Brain microvascular endothelial cell (primary cell): ENCODE results near the gene PTPRN2.

Source experiments
- DNase-seq: peaks from one replicate; pipeline ENCODE4 v3.0.0-alpha.2; 2020
- H3K27ac ChIP-seq: fragments of 250-450 bp; sonication (Bioruptor Pico); 2 replicates; pipeline ENCODE4 v1.5.1; 2020; ENCODE audit warnings: mild to moderate bottlenecking, moderate library complexity
- H3K27me3 ChIP-seq: fragments of 250-450 bp; sonication (Bioruptor Pico); replicated peaks from 2 replicates; pipeline ENCODE4 v1.5.1; 2020; ENCODE audit warnings: mild to moderate bottlenecking
- H3K36me3 ChIP-seq: fragments of 250-450 bp; sonication (Bioruptor Pico); replicated peaks from 2 replicates; pipeline ENCODE4 v1.5.1; 2020; ENCODE audit warnings: mild to moderate bottlenecking
- H3K4me3 ChIP-seq: 2 replicates; pipeline ENCODE4 v1.5.1; 2011; ENCODE audit warnings: low read depth, mild to moderate bottlenecking, control low read depth, low read length, moderate library complexity
- in situ Hi-C: cut with HindIII; loops from 2 replicates; pipeline ENCODE4 v1.10.0; 2017; ENCODE audit warnings: low sequenced_read_pairs, low pct_ligation_motif_present
- TF ChIP-seq, protein P1 (sequence below): IDR thresholded peaks from 2 replicates; pipeline ENCODE4 v1.5.1; 2011; ENCODE audit warnings: low read depth, mild to moderate bottlenecking, moderate library complexity, low read length, control low read depth, inconsistent platforms; ENCODE audit errors: missing control alignments

Gene PTPRN2

DNA sequence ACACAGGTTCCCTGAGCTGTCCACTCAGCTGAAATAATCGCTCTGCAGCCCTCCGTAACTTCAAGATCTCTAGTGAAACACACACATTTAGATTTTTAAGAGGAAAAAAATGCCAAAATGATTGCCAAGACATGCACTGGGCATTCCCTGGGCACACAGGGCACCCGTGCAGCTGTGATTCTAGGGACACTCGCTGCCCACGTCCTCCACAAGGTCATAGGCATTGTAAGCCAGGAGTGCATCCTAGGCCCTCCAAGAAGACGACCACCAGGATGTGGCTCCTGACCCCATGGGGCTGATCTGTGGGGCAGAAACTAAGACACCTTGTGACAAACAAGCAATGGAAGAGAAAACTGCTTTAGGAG is 563.3 kb downstream of the PTPRN2 start:
- in situ Hi-C loops = no loop called here
- Histone ChIP-seq H3K27me3 (no peaks in the 10 kb centered on the region), H3K27ac (no peak overlapping the region), H3K36me3 (no peaks in the 10 kb centered on the region), H3K4me3 (no peak overlapping the region)
- no peak for DNase-seq
- TF ChIP-seq, protein P1, sequence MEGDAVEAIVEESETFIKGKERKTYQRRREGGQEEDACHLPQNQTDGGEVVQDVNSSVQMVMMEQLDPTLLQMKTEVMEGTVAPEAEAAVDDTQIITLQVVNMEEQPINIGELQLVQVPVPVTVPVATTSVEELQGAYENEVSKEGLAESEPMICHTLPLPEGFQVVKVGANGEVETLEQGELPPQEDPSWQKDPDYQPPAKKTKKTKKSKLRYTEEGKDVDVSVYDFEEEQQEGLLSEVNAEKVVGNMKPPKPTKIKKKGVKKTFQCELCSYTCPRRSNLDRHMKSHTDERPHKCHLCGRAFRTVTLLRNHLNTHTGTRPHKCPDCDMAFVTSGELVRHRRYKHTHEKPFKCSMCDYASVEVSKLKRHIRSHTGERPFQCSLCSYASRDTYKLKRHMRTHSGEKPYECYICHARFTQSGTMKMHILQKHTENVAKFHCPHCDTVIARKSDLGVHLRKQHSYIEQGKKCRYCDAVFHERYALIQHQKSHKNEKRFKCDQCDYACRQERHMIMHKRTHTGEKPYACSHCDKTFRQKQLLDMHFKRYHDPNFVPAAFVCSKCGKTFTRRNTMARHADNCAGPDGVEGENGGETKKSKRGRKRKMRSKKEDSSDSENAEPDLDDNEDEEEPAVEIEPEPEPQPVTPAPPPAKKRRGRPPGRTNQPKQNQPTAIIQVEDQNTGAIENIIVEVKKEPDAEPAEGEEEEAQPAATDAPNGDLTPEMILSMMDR = no peak

DNA sequence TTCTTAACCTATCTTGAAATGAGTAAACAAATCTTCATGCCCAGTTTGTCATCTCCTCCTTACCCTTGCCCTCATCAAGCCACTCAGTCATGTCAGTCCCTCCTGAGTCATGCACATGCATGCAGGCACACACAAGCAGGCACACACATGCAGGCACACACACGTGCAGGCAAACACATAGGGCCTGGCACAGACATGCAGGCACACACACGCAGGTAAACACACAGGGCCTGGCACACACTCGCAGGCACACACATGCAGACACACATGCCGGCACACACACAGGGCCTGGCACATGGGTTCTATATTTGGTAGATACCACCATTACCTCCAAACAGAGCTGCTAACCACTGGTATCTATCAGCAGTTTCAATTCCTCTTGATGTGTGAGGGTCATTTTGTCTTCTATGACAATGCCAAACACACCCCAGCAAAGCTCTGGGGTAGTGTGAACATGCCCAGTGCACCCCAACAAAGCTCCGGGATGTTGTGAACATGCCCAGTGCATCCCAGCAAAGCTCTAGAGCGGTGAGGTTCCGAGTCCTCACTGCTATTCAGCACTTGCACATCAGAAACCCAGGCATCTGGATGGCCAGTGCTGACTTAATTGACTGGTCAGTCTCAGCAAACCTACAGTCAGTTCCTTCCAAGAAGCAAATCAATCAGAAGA is 563.8 kb downstream of the PTPRN2 start:
- Histone ChIP-seq H3K27me3 (no peaks in the 10 kb centered on the region), H3K27ac (no peak overlapping the region), H3K36me3 (no peaks in the 10 kb centered on the region), H3K4me3 (no peak overlapping the region)
- in situ Hi-C loops = no loop called here
- TF ChIP-seq, protein P1 = no peak
- DNase-seq = no peak

DNA sequence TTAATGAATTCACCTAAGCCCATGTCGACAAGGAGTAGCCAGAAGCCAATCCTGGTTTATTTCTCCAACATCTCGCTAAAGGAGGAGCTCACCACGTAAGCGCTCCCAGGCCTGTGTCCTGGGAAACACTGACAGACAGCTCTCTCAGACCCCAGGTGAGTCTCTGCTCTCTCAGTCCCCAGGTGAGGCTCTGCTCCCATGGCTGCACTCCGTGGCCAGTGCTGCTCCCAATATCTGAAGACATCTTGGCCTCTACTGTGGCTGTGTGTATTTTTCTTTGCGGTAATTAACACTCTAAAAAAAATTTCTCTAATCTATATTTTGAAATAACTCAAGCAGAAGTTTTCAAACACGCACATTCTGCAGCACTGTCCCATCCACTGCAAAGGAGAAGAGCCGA is 564.5 kb downstream of the PTPRN2 start:
- in situ Hi-C loops = no loop called here
- no peak overlapping the region for H3K27ac ChIP-seq
- no peak overlapping the region for H3K4me3 ChIP-seq
- no peak for DNase-seq
- TF ChIP-seq, protein P1 = no peak
- H3K36me3 ChIP-seq = no peaks in the 10 kb centered on the region
- no peaks in the 10 kb centered on the region for H3K27me3 ChIP-seq

DNA sequence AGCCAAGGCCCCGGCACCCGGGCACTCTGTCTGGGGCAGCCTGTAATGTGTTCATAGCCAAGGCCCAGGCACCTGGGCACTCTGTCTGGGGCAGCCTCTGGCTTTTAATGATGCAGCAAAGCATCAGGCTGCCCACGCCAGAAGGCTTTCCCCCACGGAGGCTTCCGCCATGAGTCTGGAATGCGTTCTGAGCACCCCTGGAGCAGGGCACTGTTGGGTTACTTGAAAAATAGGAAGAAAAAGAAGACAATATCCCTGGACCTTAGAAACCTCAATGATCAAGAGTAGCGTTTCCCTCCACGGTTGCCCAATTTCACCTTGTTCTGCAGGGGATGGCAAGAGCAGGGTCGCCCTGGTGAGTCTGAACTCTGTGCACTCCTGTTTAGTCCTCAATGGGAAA is 565.0 kb downstream of the PTPRN2 start:
- in situ Hi-C loops = no loop called here
- Histone ChIP-seq H3K36me3 (no peaks in the 10 kb centered on the region), H3K27me3 (no peaks in the 10 kb centered on the region), H3K27ac (no peak overlapping the region), H3K4me3 (no peak overlapping the region)
- DNase-seq = no peak
- TF ChIP-seq, protein P1 = no peak

DNA sequence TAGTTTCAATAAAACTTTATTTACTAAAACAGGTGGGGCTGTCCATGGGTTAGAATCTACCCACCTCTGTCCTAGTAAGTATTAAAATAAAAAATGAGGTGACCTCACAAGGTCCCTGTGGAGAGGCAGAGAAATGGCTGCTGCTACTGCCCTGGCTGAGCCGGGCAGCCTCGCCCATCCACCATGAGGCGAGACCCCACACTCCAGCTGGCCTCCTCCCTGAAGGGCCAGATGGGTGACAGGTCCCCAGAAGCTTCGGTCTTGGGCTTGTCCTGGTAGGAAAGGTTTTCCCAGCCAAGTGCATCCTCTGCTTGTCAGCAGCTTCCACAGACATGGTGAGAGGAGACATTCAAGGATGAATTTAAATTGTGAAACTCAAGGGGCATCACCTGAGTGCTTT is 565.8 kb downstream of the PTPRN2 start:
- DNase-seq = no peak
- H3K4me3 ChIP-seq = no peak overlapping the region
- in situ Hi-C loops = no loop called here
- TF ChIP-seq, protein P1 = no peak
- H3K36me3 ChIP-seq = no peaks in the 10 kb centered on the region
- H3K27me3 ChIP-seq = no peaks in the 10 kb centered on the region
- no peak overlapping the region for H3K27ac ChIP-seq

DNA sequence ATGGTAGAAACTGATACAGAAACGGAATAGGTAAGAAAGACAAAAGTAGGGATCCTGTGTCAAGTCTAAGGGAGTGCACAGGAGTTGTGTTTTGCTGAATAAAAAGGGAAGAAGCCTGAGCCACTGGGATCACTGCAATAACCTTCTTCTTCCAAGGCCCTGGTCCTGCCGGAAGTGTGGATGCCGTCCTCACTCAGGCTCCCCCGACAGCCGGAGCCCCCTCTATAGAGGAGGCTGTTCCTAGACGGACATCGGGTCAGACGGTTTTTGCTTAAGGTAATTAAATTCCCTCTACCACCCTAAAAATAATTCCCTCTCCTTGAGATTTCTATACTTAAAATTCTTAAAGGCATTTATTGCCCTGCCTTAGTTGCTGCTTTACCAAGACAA is 566.9 kb downstream of the PTPRN2 start:
- no peak overlapping the region for H3K27ac ChIP-seq
- H3K4me3 ChIP-seq = no peak overlapping the region
- no peaks in the 10 kb centered on the region for H3K27me3 ChIP-seq
- in situ Hi-C loops = no loop called here
- TF ChIP-seq, protein P1 = no peak
- no peak for DNase-seq
- H3K36me3 ChIP-seq = no peaks in the 10 kb centered on the region
